Epithelial cell of alveolus of lung (primary cell): ENCODE results near the gene SCYGR7. TPM values are rescaled to one million over a fixed set of nuclear protein-coding genes. Genes with fewer than 3 reads are reported as not detected.

Experiments
- total RNA-seq: library from RNA; depleted of rRNA; stranded (reverse); fragments of >200 nt; gene quantifications from 2 replicates; pipeline ENCODE4 v1.2.1, GENCODE V29; 2015

SCYGR7 gene, protein sequence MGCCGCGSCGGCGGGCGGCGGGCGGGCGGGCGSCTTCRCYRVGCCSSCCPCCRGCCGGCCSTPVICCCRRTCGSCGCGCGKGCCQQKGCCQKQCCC
- not detected in 2 replicates for total RNA-seq

GRCh38 chr2:227728035-227728434 is at the start of gene SCYGR7:
TSS of gene SCYGR7 (plus strand) at chr2:227728335. CDS start at chr2:227728335, 0 bp downstream.

DNA sequence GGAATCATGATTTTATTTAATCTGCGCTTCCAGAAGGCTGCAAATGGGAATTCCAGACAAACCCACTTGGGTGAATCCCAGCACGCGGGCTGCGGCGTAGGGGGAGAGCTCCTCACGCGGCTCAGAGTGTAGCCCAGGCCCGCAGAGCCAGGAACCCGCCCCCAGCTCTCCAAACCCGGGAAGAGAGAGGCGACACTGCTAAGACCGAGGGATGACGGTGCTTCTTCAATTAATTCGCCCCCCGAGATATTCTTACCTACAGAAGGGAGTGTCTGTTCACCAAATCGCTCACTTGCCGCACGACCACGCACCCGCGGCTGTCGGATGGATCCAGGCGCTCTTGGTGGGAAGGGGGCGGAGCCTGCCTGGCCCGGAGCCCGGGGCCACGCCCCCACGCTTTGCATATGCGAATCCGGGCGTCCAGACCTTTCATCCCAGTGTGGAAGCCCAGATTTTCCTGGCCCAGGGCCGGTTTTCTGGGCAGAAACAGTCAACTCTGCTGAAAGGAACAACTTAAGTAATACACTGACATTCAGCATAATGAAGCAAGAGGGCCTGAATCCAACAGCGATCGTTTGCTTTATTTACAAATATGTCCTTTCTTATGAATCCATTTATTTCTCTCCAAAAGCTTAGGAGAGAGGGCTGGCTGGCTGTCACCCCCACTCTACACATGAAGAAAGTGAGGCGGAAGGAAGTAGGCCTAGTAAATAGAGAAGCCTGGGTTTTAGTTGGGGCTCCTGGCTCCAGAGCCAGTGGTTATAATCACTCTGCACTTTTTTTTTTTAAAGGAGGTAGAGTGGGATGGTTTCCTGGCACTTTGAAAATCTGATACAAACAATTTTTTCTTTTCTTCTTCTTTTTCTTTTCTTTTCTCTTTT is 10.2 kb upstream of the SCYGR7 start, which contains the start of gene SLC19A3:
TSS of gene SLC19A3 (minus strand) at position 342 of the 881 bp plus-strand sequence. CDS start 15,710 bp downstream, outside the sequence.

DNA sequence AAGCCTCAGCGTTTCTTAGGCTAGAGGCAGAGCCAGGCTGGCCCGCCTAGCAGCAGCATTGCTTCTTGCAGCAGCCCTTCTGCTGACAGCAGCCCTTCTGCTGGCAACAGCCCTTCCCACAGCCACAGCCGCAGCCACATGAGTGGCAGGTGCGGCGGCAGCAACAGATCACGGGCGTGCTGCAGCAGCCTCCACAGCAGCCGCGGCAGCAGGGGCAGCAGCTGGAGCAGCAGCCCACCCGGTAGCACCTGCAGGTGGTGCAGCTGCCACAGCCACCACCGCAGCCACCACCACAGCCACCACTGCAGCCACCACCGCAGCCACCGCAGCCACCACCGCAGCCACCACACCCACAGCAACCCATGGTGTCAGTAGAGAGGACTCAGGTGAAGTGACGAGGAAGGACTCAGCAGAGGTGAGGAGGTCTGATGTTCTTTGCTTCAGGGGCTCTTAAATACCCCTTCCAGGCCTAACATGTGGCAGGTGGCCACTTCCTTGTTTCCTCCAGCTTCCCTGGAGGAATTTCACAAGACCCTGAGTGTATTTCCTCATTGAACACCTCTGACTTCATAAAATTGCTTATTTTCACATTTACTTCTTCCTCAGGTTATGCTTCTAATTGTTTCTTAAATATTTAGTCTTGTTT is 3.6 kb upstream of the SCYGR7 start, which contains the start of gene SCYGR6:
TSS of gene SCYGR6 (minus strand) at position 364 of the 646 bp plus-strand sequence. CDS start at position 364, 0 bp downstream.

DNA sequence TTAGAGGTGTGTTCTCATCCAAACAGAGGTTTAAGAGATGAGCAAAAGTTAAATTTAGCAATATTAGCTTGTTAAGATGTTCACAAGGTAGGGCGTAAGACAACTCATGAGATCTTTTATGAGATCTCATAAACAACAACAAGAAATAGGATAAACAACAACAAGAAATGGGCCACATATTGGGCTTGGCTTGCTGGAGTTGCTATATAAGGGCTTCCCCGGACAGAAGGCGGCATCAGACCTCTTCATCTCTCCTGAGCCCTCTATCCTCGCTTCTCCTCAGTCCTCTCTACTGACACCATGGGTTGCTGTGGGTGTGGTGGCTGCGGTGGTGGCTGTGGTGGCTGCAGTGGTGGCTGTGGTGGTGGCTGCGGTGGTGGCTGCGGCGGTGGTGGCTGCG is 17.5 kb downstream of the SCYGR7 start, which contains the start of gene SCYGR8:
TSS of gene SCYGR8 (plus strand) at position 301 of the 400 bp plus-strand sequence. CDS start at position 301, 0 bp downstream.

Other genes starting within 250 kb of the SCYGR7 start
- not detected in 2 replicates for gene SCYGR2, start 129.4 kb upstream of the SCYGR7 start, total RNA-seq
- gene SCYGR3, start 113.5 kb upstream of the SCYGR7 start, total RNA-seq = not detected in 2 replicates
- not detected in 2 replicates for gene SCYGR4, start 110.8 kb upstream of the SCYGR7 start, total RNA-seq
- not detected in 2 replicates for gene SCYGR5, start 61.5 kb upstream of the SCYGR7 start, total RNA-seq
- 1.0 and 1.9 TPM in 2 replicates for gene SLC19A3, start 10.3 kb upstream of the SCYGR7 start, total RNA-seq
- not detected in 2 replicates for gene SCYGR6, start 3.6 kb upstream of the SCYGR7 start, total RNA-seq
- not detected in 2 replicates for gene SCYGR8, start 17.6 kb downstream of the SCYGR7 start, total RNA-seq
- gene CCL20, start 85.5 kb downstream of the SCYGR7 start, total RNA-seq = 0.88 and 14.0 TPM in 2 replicates
- gene DAW1, start 143.3 kb downstream of the SCYGR7 start, total RNA-seq = 0.32 and 1.8 TPM in 2 replicates